PC-3 (cell line): ENCODE data around the gene TNS3. TPM values are rescaled to one million over a fixed set of nuclear protein-coding genes. Genes with fewer than 3 reads are reported as not detected.

Experiments used
- ATAC-seq: fragments of 200-7000 bp; cut with Tn5 transposase; 2 replicates; pipeline ENCODE4 v1.9.1; 2020; ENCODE audit warnings: mild to moderate bottlenecking, moderate library complexity
- BruUV-seq: library from RNA; stranded (reverse); fragments of 400-500 nt; replicated peaks from 2 replicates; lab custom pipeline; 2021; lab: Mats Ljungman, UMichigan
- CTCF ChIA-PET: fragments of 300-600 bp; sonication (Branson Sonifier 250); formaldehyde crosslinking; loops from one replicate; lab custom pipeline; 2022; ENCODE audit warnings: antibody characterized with exemption; lab: Charles Lee
- POLR2A ChIA-PET: fragments of 300-600 bp; sonication (Branson Sonifier 250); formaldehyde crosslinking; loops from one replicate; lab custom pipeline; 2022; ENCODE audit warnings: antibody characterized with exemption; ENCODE audit not compliant: unreplicated experiment; lab: Charles Lee
- DNase-seq: peaks from one replicate; pipeline ENCODE4 v3.0.0-alpha.2; 2015
- H2AFZ ChIP-seq: fragments of 300-600 bp; sonication (generic); 2 replicates; pipeline ENCODE4 v1.6.0; 2016; ENCODE audit warnings: antibody characterized with exemption, low read length
- H3F3A ChIP-seq: fragments of 300-600 bp; sonication (generic); one replicate; pipeline ENCODE4 v1.6.0; 2017; ENCODE audit warnings: antibody characterized with exemption, low read length, control low read depth, mild to moderate bottlenecking; ENCODE audit not compliant: unreplicated experiment
- H3K27ac ChIP-seq: fragments of 300-600 bp; sonication (generic); 2 replicates; pipeline ENCODE4 v1.5.1; 2016; ENCODE audit warnings: mild to moderate bottlenecking, low read length
- H3K27me3 ChIP-seq: fragments of 300-600 bp; sonication (generic); 2 replicates; pipeline ENCODE4 v1.6.1; 2016; ENCODE audit warnings: low read length, mixed read lengths
- H3K36me3 ChIP-seq: fragments of 300-600 bp; sonication (generic); 2 replicates; pipeline ENCODE4 v1.6.1; 2016; ENCODE audit warnings: low read depth, mixed run types, low read length, mixed read lengths
- H3K4me1 ChIP-seq: fragments of 300-600 bp; sonication (generic); 2 replicates; pipeline ENCODE4 v1.5.1; 2016; ENCODE audit warnings: low read length; ENCODE audit not compliant: insufficient read depth
- H3K4me2 ChIP-seq: fragments of 300-600 bp; sonication (generic); 2 replicates; pipeline ENCODE4 v1.6.0; 2016; ENCODE audit warnings: low read length
- H3K4me3 ChIP-seq: fragments of 300-600 bp; sonication (generic); 2 replicates; pipeline ENCODE4 v1.5.1; 2016; ENCODE audit warnings: mild to moderate bottlenecking, low read length, mixed read lengths
- H3K79me2 ChIP-seq: fragments of 300-600 bp; sonication (generic); 2 replicates; pipeline ENCODE4 v1.6.1; 2017; ENCODE audit warnings: low read length, mixed read lengths
- H3K9ac ChIP-seq: fragments of 300-600 bp; sonication (generic); 2 replicates; pipeline ENCODE4 v1.6.0; 2016; ENCODE audit warnings: mild to moderate bottlenecking, low read length
- H3K9me2 ChIP-seq: fragments of 300-600 bp; sonication (generic); replicated peaks from 2 replicates; pipeline ENCODE4 v1.6.1; 2016; ENCODE audit warnings: mixed run types, low read length, mixed read lengths
- H3K9me3 ChIP-seq: fragments of 300-600 bp; sonication (generic); 2 replicates; pipeline ENCODE4 v1.6.1; 2016; ENCODE audit warnings: low read length, mixed read lengths
- H4K20me1 ChIP-seq: fragments of 300-600 bp; sonication (generic); 2 replicates; pipeline ENCODE4 v1.6.1; 2016; ENCODE audit warnings: low read length, mixed read lengths
- CTCF ChIP-seq: fragments of 300-600 bp; sonication (generic); conservative IDR thresholded peaks from 2 replicates; pipeline ENCODE4 v1.5.1; 2017; ENCODE audit warnings: antibody characterized with exemption, low read depth, mild to moderate bottlenecking, low read length
- EZH2 ChIP-seq: fragments of 300-600 bp; sonication (generic); IDR thresholded peaks from one replicate; pipeline ENCODE4 v1.6.1; 2017; ENCODE audit warnings: antibody characterized with exemption, mild to moderate bottlenecking, low read length; ENCODE audit not compliant: unreplicated experiment
- EZH2phosphoT487 ChIP-seq: fragments of 300-600 bp; sonication (generic); IDR thresholded peaks from 2 replicates; pipeline ENCODE4 v1.6.1; 2018; ENCODE audit warnings: mild to moderate bottlenecking, antibody characterized with exemption, low read length, borderline replicate concordance
- intact Hi-C: fragments of 100-400 bp; cut with micrococcal nuclease; formaldehyde crosslinking; loops from 2 replicates; pipeline ENCODE4 v1.9.0; 2023
- total RNA-seq: library from RNA; depleted of rRNA; stranded (reverse); fragments of >200 nt; gene quantifications from 2 replicates; pipeline ENCODE4 v1.2.3, GENCODE V29; 2014

TNS3 gene
- total RNA-seq, 1 experiment from 2014 or later, result 72.3 TPM

GRCh38 chr7:47408675-47409074 is 173.2 kb downstream of the TNS3 start:
- peaks cover 5% of the 10 kb centered on the region; the same call in 1 of the 2 replicates for H3K4me1 ChIP-seq
- H3K27ac ChIP-seq, result no peak overlapping the region

GRCh38 chr7:47407821-47408674 is 173.9 kb downstream of the TNS3 start:
- no peaks in the 10 kb centered on the region for H4K20me1 ChIP-seq
- POLR2A ChIA-PET, result no interaction called here
- peaks cover 5% of the 10 kb centered on the region; the same call in 1 of the 2 replicates for H3K4me1 ChIP-seq
- peaks cover 37% of the 10 kb centered on the region for H3K36me3 ChIP-seq
- CTCF ChIA-PET, result no interaction called here
- H3K79me2 ChIP-seq, result no peaks in the 10 kb centered on the region
- no TSS peak for BruUV-seq
- H3K27ac ChIP-seq, result no peak overlapping the region
- H3K27me3 ChIP-seq, result no peaks in the 10 kb centered on the region
- ATAC-seq (no peak), DNase-seq (no peak)
- no peaks in the 10 kb centered on the region for H3K9me3 ChIP-seq
- no peaks in the 10 kb centered on the region for H3F3A ChIP-seq
- no peaks in the 10 kb centered on the region for H3K9me2 ChIP-seq
- H3K4me2 ChIP-seq, result no peak overlapping the region
- no peak overlapping the region for H3K9ac ChIP-seq
- TF ChIP-seq EZH2 (no peak), CTCF (no peak), EZH2phosphoT487 (no peak)
- H2AFZ ChIP-seq, result no peak overlapping the region
- intact Hi-C loops, result no loop called here
- no peak overlapping the region for H3K4me3 ChIP-seq

More at GRCh38 chr7:47408675-47409074, 173.2 kb downstream of the TNS3 start:
- Histone ChIP-seq H3K9me2 (no peaks in the 10 kb centered on the region), H3K9me3 (no peaks in the 10 kb centered on the region), H3K36me3 (peaks cover 36% of the 10 kb centered on the region), H3K79me2 (no peaks in the 10 kb centered on the region), H2AFZ (no peak overlapping the region), H3K9ac (no peak overlapping the region), H3K4me3 (no peak overlapping the region), H4K20me1 (no peaks in the 10 kb centered on the region), H3K4me2 (no peak overlapping the region), H3K27me3 (no peaks in the 10 kb centered on the region), H3F3A (no peaks in the 10 kb centered on the region)
- intact Hi-C loops, result no loop called here
- ATAC-seq, result no peak
- no TSS peak for BruUV-seq
- TF ChIP-seq EZH2, result no peak
- TF ChIP-seq CTCF, result no peak
- no peak for TF ChIP-seq EZH2phosphoT487
- POLR2A ChIA-PET, result no interaction called here
- CTCF ChIA-PET, result no interaction called here
- no peak for DNase-seq

- ChIA-PET POLR2A (no interaction called here), CTCF (no interaction called here)
- no peak overlapping the region for H3K4me2 ChIP-seq
- ATAC-seq, result no peak
- peaks cover 5% of the 10 kb centered on the region; the same call in 1 of the 2 replicates for H3K4me1 ChIP-seq
- no peaks in the 10 kb centered on the region for H3F3A ChIP-seq
- TF ChIP-seq EZH2 (no peak), EZH2phosphoT487 (no peak), CTCF (no peak)
- H3K4me3 ChIP-seq, result no peak overlapping the region
- no peak for DNase-seq
- H3K9ac ChIP-seq, result no peak overlapping the region
- H3K79me2 ChIP-seq, result no peaks in the 10 kb centered on the region
- H3K36me3 ChIP-seq, result peaks cover 36% of the 10 kb centered on the region
- BruUV-seq, result no TSS peak
- intact Hi-C loops, result no loop called here
- H4K20me1 ChIP-seq, result no peaks in the 10 kb centered on the region
- no peak overlapping the region for H2AFZ ChIP-seq
- H3K9me3 ChIP-seq, result no peaks in the 10 kb centered on the region
- H3K27me3 ChIP-seq, result no peaks in the 10 kb centered on the region
- no peaks in the 10 kb centered on the region for H3K9me2 ChIP-seq
- no peak overlapping the region for H3K27ac ChIP-seq
Observed at GRCh38 chr7:47407136-47407535, 174.8 kb downstream of the TNS3 start.
